ENCODE measurements around the gene SLC5A6. TPM values are rescaled to one million over a fixed set of nuclear protein-coding genes. Genes with fewer than 3 reads are reported as not detected.

Gene SLC5A6
- total RNA-seq, 1 experiment from 2014 or later: 111 TPM

DNA sequence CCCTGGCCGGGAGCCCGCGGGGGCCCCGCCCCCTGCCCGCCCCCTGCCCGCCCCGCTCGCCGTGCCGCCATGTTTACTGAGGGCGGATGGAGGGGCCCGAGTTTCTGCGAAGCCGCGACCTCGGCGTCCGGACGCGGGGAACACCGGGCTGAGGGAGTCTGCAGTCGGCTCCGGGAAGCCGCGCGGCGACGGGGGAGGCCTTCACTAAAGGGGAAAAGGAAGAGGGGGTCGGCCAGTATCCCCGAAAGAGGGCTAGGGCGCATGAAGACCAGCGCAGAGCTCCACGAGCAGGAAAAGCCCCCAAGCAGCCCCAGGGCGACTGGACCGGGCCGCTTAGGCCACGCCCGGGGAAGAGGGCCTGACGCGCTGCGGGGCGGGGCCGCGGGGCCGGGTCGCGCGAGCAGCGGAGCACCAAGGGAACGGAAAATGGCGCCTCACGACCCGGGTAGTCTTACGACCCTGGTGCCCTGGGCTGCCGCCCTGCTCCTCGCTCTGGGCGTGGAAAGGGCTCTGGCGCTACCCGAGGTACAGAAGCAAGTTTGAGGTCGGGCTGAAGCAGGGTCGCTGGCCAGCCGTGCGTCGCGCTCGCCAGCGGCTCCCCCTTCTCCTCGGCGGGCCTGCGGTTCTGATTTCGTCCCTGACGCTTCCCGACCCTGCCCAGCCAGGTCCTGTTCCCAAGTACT is at the start of gene SLC5A6, which contains the start of gene ATRAID (continued):
- TF ChIP-seq ESRRA (CRISPR knock-in tag; IDR thresholded peaks at IDR 0.05; ENCODE audit: borderline replicate concordance) (peak; percentile 29; the same call in 1 of the 2 replicates), RORB (CRISPR knock-in tag; IDR thresholded peaks at IDR 0.05) (no peak), SMAD3 (CRISPR knock-in tag; IDR thresholded peaks at IDR 0.05; ENCODE audit: borderline replicate concordance) (no peak), CBFB (CRISPR knock-in tag; IDR thresholded peaks at IDR 0.05; ENCODE audit: low read depth) (no peak), MXD4 (CRISPR knock-in tag; IDR thresholded peaks at IDR 0.05; ENCODE audit: borderline replicate concordance) (no peak), NFE2L1 (CRISPR knock-in tag; IDR thresholded peaks at IDR 0.05) (no peak), OVOL2 (CRISPR knock-in tag; IDR thresholded peaks at IDR 0.05; ENCODE audit: borderline replicate concordance) (no peak), GTF2I (CRISPR knock-in tag; conservative IDR thresholded peaks at IDR 0.05) (no peak), IRF2 (CRISPR knock-in tag; IDR thresholded peaks at IDR 0.05; ENCODE audit: borderline replicate concordance, low read depth) (no peak), ZBTB21 (CRISPR knock-in tag; IDR thresholded peaks at IDR 0.05; ENCODE audit: borderline replicate concordance) (no peak), TEAD1 (CRISPR knock-in tag; IDR thresholded peaks at IDR 0.05) (peak; percentile 78; the same call in 1 of the 2 replicates), ZNF416 (CRISPR knock-in tag; IDR thresholded peaks at IDR 0.05) (no peak), RELA (CRISPR knock-in tag; IDR thresholded peaks at IDR 0.05; ENCODE audit: borderline replicate concordance) (0 out of 2 replicates have a peak, but pooled peaks have one; percentile 55), SP1 (CRISPR knock-in tag; conservative IDR thresholded peaks at IDR 0.05) (peak; percentile 73)
- TF ChIP-seq, protein P1, sequence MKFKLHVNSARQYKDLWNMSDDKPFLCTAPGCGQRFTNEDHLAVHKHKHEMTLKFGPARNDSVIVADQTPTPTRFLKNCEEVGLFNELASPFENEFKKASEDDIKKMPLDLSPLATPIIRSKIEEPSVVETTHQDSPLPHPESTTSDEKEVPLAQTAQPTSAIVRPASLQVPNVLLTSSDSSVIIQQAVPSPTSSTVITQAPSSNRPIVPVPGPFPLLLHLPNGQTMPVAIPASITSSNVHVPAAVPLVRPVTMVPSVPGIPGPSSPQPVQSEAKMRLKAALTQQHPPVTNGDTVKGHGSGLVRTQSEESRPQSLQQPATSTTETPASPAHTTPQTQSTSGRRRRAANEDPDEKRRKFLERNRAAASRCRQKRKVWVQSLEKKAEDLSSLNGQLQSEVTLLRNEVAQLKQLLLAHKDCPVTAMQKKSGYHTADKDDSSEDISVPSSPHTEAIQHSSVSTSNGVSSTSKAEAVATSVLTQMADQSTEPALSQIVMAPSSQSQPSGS (CRISPR knock-in tag; IDR thresholded peaks at IDR 0.05; ENCODE audit: borderline replicate concordance, low read depth): no peak
- TF ChIP-seq, protein P2, sequence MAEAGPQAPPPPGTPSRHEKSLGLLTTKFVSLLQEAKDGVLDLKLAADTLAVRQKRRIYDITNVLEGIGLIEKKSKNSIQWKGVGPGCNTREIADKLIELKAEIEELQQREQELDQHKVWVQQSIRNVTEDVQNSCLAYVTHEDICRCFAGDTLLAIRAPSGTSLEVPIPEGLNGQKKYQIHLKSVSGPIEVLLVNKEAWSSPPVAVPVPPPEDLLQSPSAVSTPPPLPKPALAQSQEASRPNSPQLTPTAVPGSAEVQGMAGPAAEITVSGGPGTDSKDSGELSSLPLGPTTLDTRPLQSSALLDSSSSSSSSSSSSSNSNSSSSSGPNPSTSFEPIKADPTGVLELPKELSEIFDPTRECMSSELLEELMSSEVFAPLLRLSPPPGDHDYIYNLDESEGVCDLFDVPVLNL (CRISPR knock-in tag; IDR thresholded peaks at IDR 0.05; ENCODE audit: borderline replicate concordance, low read depth): no peak
- TF ChIP-seq, protein P3, sequence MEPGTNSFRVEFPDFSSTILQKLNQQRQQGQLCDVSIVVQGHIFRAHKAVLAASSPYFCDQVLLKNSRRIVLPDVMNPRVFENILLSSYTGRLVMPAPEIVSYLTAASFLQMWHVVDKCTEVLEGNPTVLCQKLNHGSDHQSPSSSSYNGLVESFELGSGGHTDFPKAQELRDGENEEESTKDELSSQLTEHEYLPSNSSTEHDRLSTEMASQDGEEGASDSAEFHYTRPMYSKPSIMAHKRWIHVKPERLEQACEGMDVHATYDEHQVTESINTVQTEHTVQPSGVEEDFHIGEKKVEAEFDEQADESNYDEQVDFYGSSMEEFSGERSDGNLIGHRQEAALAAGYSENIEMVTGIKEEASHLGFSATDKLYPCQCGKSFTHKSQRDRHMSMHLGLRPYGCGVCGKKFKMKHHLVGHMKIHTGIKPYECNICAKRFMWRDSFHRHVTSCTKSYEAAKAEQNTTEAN (CRISPR knock-in tag; IDR thresholded peaks at IDR 0.05): no peak
- TF ChIP-seq, protein P4, sequence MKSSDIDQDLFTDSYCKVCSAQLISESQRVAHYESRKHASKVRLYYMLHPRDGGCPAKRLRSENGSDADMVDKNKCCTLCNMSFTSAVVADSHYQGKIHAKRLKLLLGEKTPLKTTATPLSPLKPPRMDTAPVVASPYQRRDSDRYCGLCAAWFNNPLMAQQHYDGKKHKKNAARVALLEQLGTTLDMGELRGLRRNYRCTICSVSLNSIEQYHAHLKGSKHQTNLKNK (CRISPR knock-in tag; IDR thresholded peaks at IDR 0.05): no peak
- TF ChIP-seq, protein P5, sequence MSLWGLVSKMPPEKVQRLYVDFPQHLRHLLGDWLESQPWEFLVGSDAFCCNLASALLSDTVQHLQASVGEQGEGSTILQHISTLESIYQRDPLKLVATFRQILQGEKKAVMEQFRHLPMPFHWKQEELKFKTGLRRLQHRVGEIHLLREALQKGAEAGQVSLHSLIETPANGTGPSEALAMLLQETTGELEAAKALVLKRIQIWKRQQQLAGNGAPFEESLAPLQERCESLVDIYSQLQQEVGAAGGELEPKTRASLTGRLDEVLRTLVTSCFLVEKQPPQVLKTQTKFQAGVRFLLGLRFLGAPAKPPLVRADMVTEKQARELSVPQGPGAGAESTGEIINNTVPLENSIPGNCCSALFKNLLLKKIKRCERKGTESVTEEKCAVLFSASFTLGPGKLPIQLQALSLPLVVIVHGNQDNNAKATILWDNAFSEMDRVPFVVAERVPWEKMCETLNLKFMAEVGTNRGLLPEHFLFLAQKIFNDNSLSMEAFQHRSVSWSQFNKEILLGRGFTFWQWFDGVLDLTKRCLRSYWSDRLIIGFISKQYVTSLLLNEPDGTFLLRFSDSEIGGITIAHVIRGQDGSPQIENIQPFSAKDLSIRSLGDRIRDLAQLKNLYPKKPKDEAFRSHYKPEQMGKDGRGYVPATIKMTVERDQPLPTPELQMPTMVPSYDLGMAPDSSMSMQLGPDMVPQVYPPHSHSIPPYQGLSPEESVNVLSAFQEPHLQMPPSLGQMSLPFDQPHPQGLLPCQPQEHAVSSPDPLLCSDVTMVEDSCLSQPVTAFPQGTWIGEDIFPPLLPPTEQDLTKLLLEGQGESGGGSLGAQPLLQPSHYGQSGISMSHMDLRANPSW (CRISPR knock-in tag; conservative IDR thresholded peaks at IDR 0.05; ENCODE audit: low read depth): no peak
- TF ChIP-seq, protein P6, sequence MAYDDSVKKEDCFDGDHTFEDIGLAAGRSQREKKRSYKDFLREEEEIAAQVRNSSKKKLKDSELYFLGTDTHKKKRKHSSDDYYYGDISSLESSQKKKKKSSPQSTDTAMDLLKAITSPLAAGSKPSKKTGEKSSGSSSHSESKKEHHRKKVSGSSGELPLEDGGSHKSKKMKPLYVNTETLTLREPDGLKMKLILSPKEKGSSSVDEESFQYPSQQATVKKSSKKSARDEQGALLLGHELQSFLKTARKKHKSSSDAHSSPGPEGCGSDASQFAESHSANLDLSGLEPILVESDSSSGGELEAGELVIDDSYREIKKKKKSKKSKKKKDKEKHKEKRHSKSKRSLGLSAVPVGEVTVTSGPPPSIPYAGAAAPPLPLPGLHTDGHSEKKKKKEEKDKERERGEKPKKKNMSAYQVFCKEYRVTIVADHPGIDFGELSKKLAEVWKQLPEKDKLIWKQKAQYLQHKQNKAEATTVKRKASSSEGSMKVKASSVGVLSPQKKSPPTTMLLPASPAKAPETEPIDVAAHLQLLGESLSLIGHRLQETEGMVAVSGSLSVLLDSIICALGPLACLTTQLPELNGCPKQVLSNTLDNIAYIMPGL (CRISPR knock-in tag; IDR thresholded peaks at IDR 0.05): no peak
- TF ChIP-seq, protein P7, sequence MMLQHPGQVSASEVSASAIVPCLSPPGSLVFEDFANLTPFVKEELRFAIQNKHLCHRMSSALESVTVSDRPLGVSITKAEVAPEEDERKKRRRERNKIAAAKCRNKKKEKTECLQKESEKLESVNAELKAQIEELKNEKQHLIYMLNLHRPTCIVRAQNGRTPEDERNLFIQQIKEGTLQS (CRISPR knock-in tag; conservative IDR thresholded peaks at IDR 0.05): no peak
- TF ChIP-seq, protein P8, sequence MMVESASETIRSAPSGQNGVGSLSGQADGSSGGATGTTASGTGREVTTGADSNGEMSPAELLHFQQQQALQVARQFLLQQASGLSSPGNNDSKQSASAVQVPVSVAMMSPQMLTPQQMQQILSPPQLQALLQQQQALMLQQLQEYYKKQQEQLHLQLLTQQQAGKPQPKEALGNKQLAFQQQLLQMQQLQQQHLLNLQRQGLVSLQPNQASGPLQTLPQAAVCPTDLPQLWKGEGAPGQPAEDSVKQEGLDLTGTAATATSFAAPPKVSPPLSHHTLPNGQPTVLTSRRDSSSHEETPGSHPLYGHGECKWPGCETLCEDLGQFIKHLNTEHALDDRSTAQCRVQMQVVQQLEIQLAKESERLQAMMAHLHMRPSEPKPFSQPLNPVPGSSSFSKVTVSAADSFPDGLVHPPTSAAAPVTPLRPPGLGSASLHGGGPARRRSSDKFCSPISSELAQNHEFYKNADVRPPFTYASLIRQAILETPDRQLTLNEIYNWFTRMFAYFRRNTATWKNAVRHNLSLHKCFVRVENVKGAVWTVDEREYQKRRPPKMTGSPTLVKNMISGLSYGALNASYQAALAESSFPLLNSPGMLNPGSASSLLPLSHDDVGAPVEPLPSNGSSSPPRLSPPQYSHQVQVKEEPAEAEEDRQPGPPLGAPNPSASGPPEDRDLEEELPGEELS (CRISPR knock-in tag; IDR thresholded peaks at IDR 0.05): peak; percentile 59; the same call in 1 of the 2 replicates
- TF ChIP-seq, protein P9, sequence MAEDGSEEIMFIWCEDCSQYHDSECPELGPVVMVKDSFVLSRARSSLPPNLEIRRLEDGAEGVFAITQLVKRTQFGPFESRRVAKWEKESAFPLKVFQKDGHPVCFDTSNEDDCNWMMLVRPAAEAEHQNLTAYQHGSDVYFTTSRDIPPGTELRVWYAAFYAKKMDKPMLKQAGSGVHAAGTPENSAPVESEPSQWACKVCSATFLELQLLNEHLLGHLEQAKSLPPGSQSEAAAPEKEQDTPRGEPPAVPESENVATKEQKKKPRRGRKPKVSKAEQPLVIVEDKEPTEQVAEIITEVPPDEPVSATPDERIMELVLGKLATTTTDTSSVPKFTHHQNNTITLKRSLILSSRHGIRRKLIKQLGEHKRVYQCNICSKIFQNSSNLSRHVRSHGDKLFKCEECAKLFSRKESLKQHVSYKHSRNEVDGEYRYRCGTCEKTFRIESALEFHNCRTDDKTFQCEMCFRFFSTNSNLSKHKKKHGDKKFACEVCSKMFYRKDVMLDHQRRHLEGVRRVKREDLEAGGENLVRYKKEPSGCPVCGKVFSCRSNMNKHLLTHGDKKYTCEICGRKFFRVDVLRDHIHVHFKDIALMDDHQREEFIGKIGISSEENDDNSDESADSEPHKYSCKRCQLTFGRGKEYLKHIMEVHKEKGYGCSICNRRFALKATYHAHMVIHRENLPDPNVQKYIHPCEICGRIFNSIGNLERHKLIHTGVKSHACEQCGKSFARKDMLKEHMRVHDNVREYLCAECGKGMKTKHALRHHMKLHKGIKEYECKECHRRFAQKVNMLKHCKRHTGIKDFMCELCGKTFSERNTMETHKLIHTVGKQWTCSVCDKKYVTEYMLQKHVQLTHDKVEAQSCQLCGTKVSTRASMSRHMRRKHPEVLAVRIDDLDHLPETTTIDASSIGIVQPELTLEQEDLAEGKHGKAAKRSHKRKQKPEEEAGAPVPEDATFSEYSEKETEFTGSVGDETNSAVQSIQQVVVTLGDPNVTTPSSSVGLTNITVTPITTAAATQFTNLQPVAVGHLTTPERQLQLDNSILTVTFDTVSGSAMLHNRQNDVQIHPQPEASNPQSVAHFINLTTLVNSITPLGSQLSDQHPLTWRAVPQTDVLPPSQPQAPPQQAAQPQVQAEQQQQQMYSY (CRISPR knock-in tag; IDR thresholded peaks at IDR 0.05): 0 out of 2 replicates have a peak, but pooled peaks have one; percentile 27

Data from WTC11 (cell line).